HepG2 (cell line): ENCODE results near the gene MTSS2. TPM values are rescaled to one million over a fixed set of nuclear protein-coding genes. Genes with fewer than 3 reads are reported as not detected.

Experiments used
- AGO2 ChIP-seq: fragments of 200-400 bp; formaldehyde crosslinking; optimal IDR thresholded peaks from 2 replicates; pipeline ENCODE3; 2017; ENCODE audit warnings: mild to moderate bottlenecking, low read depth, low read length, moderate library complexity
- FOXC1 ChIP-seq: sonication (generic); formaldehyde crosslinking; IDR thresholded peaks from 2 replicates; pipeline ENCODE4 v1.8.0; 2022; ENCODE audit warnings: mild to moderate bottlenecking, missing genetic modification reagents, borderline replicate concordance
- RBM22 ChIP-seq: fragments of 200-400 bp; formaldehyde crosslinking; optimal IDR thresholded peaks from 2 replicates; pipeline ENCODE3; 2017; ENCODE audit warnings: mild to moderate bottlenecking, low read length, moderate library complexity
- polyA plus RNA-seq, 8 experiments: library from polyadenylated mRNA; depleted of rRNA in 3 of 8; stranded (reverse) in 7 of 8; unstranded in 1 of 8; fragments of >200 nt; fragmentation: Illumina TruSeq in 4 of 8; extraction: Trizol in 4 of 8; gene quantifications; 2 replicates each; pipeline versions ENCODE4 v1.2.1 to v1.2.3, GENCODE V29; 2011 to 2016; ENCODE audit warnings: low read depth in 4 of 8, missing spikeins in 1 of 8, mixed read lengths in 1 of 8; ENCODE audit not compliant: insufficient read depth in 1 of 8
- total RNA-seq, 5 experiments: library from RNA; depleted of rRNA; stranded (reverse); fragments of >200 nt; fragmentation: Illumina TruSeq; extraction: Trizol; gene quantifications; 2 replicates each; pipeline ENCODE4 v1.2.3, GENCODE V29; 2016; ENCODE audit warnings: low read depth in 1 of 5
- TF ChIP-seq, protein P1 (sequence below): sonication (generic); formaldehyde crosslinking; IDR thresholded peaks from 2 replicates; pipeline ENCODE4 v1.4.0; 2020; ENCODE audit warnings: mild to moderate bottlenecking, missing genetic modification reagents
- TF ChIP-seq, protein P2 (sequence below): sonication (generic); formaldehyde crosslinking; IDR thresholded peaks from 2 replicates; pipeline ENCODE4 v1.8.0; 2022; ENCODE audit warnings: mild to moderate bottlenecking, missing genetic modification reagents; ENCODE audit not compliant: insufficient replicate concordance

The MTSS2 gene
- total and polyA plus RNA-seq, 2 of the 13 experiments (the other 11 are each of a cell fraction or from before 2014, with no cell fraction given) = 132 to 242 TPM

DNA sequence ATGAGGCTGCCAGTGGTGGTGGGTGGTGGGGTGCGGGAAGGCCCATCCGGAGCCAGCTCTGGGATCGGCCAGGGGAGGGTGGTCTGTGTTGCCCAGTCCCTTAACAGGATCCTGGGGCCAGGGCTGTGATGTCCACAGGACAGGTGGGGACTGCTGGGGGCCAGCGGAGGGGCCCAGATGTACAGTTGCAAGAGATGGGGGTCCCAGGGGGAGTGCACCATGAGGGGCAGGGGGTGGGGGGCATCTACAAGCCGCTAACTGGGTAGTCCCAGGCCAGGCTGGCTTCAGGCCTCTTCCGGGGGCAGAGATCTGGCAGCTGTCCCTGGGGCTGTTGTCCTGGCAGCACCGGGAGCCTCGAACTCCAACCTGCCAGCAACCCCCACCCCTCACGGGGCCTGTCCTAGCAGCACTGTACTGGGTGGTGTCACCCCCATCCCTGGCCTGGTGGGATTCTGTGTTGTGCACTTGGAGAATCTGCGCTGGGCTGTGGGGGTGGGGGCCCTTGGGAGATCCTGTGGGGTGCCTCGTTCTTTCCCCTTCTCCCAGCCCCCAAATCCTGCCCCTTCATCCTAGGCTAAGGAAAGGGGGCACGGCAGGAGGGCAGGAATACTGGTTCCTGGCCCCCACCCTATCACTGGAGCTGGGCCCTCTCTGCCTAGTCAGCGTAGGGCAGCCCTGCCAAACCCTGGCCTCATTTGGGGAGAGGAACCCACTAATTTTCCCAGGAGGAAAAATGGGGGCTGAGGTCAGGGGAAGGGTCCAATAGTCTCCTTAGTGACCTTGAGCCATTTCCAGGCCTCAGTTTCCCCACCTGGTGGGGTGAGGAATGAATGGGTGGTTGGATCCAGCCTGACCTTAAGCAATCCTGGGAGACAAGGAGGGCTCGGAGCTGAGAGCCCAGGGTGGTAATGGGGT, 1.4 kb downstream of the MTSS2 start (continued):
- TF ChIP-seq, protein P1, sequence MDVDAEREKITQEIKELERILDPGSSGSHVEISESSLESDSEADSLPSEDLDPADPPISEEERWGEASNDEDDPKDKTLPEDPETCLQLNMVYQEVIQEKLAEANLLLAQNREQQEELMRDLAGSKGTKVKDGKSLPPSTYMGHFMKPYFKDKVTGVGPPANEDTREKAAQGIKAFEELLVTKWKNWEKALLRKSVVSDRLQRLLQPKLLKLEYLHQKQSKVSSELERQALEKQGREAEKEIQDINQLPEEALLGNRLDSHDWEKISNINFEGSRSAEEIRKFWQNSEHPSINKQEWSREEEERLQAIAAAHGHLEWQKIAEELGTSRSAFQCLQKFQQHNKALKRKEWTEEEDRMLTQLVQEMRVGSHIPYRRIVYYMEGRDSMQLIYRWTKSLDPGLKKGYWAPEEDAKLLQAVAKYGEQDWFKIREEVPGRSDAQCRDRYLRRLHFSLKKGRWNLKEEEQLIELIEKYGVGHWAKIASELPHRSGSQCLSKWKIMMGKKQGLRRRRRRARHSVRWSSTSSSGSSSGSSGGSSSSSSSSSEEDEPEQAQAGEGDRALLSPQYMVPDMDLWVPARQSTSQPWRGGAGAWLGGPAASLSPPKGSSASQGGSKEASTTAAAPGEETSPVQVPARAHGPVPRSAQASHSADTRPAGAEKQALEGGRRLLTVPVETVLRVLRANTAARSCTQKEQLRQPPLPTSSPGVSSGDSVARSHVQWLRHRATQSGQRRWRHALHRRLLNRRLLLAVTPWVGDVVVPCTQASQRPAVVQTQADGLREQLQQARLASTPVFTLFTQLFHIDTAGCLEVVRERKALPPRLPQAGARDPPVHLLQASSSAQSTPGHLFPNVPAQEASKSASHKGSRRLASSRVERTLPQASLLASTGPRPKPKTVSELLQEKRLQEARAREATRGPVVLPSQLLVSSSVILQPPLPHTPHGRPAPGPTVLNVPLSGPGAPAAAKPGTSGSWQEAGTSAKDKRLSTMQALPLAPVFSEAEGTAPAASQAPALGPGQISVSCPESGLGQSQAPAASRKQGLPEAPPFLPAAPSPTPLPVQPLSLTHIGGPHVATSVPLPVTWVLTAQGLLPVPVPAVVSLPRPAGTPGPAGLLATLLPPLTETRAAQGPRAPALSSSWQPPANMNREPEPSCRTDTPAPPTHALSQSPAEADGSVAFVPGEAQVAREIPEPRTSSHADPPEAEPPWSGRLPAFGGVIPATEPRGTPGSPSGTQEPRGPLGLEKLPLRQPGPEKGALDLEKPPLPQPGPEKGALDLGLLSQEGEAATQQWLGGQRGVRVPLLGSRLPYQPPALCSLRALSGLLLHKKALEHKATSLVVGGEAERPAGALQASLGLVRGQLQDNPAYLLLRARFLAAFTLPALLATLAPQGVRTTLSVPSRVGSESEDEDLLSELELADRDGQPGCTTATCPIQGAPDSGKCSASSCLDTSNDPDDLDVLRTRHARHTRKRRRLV (CRISPR knock-in tag) = 0 out of 2 replicates have a peak, but pooled peaks have one; percentile 17
- TF ChIP-seq FOXC1 (no peak), RBM22 (peak; percentile 81), AGO2 (peak; percentile 94)
- TF ChIP-seq, protein P2, sequence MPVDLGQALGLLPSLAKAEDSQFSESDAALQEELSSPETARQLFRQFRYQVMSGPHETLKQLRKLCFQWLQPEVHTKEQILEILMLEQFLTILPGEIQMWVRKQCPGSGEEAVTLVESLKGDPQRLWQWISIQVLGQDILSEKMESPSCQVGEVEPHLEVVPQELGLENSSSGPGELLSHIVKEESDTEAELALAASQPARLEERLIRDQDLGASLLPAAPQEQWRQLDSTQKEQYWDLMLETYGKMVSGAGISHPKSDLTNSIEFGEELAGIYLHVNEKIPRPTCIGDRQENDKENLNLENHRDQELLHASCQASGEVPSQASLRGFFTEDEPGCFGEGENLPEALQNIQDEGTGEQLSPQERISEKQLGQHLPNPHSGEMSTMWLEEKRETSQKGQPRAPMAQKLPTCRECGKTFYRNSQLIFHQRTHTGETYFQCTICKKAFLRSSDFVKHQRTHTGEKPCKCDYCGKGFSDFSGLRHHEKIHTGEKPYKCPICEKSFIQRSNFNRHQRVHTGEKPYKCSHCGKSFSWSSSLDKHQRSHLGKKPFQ (CRISPR knock-in tag) = no peak
